Osteocyte (in vitro differentiated cells): ENCODE results near the gene PACRGL. TPM values are rescaled to one million over a fixed set of nuclear protein-coding genes. Genes with fewer than 3 reads are reported as not detected.

Experiments used
- DNase-seq: peaks from one replicate; pipeline ENCODE4 v3.0.0; 2021; ENCODE audit warnings: mixed read lengths; ENCODE audit not compliant: unreplicated experiment; ENCODE audit errors: extremely low spot score
- H3K27ac Mint-ChIP-seq: one replicate; pipeline ENCODE4 v1.8.0; 2021; ENCODE audit warnings: mild to moderate bottlenecking, mixed read lengths; ENCODE audit not compliant: unreplicated experiment
- H3K27me3 Mint-ChIP-seq: one replicate; pipeline ENCODE4 v1.8.0; 2021; ENCODE audit warnings: mixed read lengths; ENCODE audit not compliant: unreplicated experiment
- H3K36me3 Mint-ChIP-seq: one replicate; pipeline ENCODE4 v1.8.0; 2021; ENCODE audit warnings: mixed read lengths; ENCODE audit not compliant: unreplicated experiment
- H3K4me1 Mint-ChIP-seq: one replicate; pipeline ENCODE4 v1.8.0; 2021; ENCODE audit warnings: mixed read lengths; ENCODE audit not compliant: unreplicated experiment
- H3K4me3 Mint-ChIP-seq: one replicate; pipeline ENCODE4 v1.8.0; 2021; ENCODE audit warnings: mild to moderate bottlenecking, moderate library complexity, mixed read lengths; ENCODE audit not compliant: unreplicated experiment
- H3K9me3 Mint-ChIP-seq: one replicate; pipeline ENCODE4 v1.8.0; 2021; ENCODE audit warnings: mixed read lengths; ENCODE audit not compliant: unreplicated experiment
- long read RNA-seq: library from polyadenylated mRNA; unstranded; transcript quantifications from one replicate; pipeline ENCODE4 v2.0.0, GENCODE V29; 2021
- total RNA-seq: library from RNA; stranded (reverse); gene quantifications from 2 replicates; pipeline ENCODE4 v1.2.1, GENCODE V29; 2021
- TF ChIP-seq, protein P1 (sequence below): fragments of 200-600 bp; sonication (generic); IDR thresholded peaks from 2 replicates; pipeline ENCODE4 v1.5.0; 2021; ENCODE audit warnings: antibody characterized with exemption, mild to moderate bottlenecking, moderate library complexity

The PACRGL gene
- total RNA-seq, result 16.7 and 19.0 TPM in 2 replicates
- long read RNA-seq, transcript PACRGL-202 (8 exons, 2,073 nt), result major isoform, 5 of 56 reads
- long read RNA-seq, partial matches to known transcripts, result 11 of 56 reads
- long read RNA-seq, other reads (novel, unspliced or antisense), result 37 of 56 reads

DNA sequence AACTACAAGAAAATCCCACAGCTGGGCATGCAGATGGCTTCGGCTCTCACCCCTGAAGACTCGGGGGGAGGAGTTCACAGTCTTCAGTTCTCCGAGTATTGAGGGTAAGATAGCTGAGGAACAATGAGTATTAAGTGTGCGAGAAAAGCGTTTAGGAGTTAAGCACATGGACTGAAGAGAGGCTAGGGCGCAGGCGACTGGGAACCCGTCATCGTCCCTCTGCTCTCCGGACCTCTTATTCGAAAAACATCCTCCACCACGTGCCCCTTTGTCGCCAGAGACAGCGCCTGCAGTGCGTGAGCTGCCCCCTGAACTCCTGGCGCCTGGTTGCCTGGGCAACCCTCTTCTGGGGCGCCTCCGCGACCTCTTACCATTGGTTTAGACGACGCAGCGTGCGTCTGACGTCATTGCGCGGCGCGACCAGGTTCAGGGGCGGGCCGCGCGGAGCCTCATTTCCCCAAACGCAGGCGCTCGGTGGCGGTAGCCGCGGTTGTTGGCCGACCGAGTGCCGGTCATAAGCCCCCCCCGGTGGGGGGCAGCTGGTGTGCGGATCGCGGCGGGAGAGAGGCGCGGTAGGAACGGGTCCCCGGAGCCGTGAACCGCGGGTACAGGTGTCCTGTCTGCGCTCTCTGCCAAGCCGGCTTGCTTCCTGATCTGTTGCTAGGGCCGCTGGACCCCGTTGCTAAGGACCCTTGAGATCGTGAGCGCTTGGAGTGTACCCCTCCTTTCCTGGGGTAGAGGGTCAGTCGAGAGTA, at the start of gene PACRGL:
TSS of gene PACRGL (plus strand) at position 452 of the 755 bp plus-strand sequence. CDS start 4,024 bp downstream, outside the sequence.
- Mint-ChIP-seq H3K4me3 (peak within 1 kb of the TSS; percentile 93), H3K36me3 (peaks cover 8% of the 10 kb centered on the region), H3K4me1 (peaks cover 16% of the 10 kb centered on the region), H3K9me3 (no peaks in the 10 kb centered on the region), H3K27me3 (no peaks in the 10 kb centered on the region), H3K27ac (peak within 1 kb of the TSS; percentile 93)
- DNase-seq, result peak; percentile 95
- TF ChIP-seq, protein P1, sequence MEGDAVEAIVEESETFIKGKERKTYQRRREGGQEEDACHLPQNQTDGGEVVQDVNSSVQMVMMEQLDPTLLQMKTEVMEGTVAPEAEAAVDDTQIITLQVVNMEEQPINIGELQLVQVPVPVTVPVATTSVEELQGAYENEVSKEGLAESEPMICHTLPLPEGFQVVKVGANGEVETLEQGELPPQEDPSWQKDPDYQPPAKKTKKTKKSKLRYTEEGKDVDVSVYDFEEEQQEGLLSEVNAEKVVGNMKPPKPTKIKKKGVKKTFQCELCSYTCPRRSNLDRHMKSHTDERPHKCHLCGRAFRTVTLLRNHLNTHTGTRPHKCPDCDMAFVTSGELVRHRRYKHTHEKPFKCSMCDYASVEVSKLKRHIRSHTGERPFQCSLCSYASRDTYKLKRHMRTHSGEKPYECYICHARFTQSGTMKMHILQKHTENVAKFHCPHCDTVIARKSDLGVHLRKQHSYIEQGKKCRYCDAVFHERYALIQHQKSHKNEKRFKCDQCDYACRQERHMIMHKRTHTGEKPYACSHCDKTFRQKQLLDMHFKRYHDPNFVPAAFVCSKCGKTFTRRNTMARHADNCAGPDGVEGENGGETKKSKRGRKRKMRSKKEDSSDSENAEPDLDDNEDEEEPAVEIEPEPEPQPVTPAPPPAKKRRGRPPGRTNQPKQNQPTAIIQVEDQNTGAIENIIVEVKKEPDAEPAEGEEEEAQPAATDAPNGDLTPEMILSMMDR, result no peak

DNA sequence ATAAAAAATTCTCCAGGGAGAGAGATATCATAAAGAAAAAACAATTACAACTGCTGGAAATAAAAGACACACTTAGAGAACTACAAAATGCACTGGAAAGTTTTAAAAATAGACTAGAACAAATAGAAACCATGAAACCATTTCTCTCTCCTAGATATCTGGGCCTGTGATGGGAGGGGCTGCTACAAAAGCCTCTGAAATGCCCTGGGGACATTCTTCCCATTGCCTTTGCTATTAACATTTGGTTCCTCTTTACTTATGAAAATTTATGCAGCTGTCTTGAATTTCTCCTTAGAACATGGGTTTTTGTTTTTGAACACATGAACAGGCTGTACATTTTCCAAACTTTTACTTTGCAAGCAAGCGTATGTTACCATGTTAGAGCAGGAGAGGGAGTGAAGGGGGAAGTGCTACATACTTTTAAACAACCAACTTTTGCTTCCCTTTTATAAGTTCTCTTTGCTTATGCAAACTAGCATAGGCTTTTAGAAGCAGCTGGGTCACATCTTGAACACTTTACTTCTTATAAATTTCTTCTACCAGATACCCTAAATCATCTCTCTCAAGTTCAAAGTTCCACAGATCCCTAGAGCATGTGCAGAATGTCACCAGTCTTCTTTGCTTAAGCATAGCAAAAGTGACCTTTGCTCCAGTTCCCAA, 47.9 kb upstream of the PACRGL start:
- DNase-seq, result no peak
- H3K9me3 Mint-ChIP-seq, result peaks cover 24% of the 10 kb centered on the region
- no peak overlapping the region for H3K27ac Mint-ChIP-seq
- no peaks in the 10 kb centered on the region for H3K36me3 Mint-ChIP-seq
- H3K27me3 Mint-ChIP-seq, result peaks cover 47% of the 10 kb centered on the region
- TF ChIP-seq, protein P1, result no peak
- H3K4me1 Mint-ChIP-seq, result no peaks in the 10 kb centered on the region
- no peak overlapping the region for H3K4me3 Mint-ChIP-seq

DNA sequence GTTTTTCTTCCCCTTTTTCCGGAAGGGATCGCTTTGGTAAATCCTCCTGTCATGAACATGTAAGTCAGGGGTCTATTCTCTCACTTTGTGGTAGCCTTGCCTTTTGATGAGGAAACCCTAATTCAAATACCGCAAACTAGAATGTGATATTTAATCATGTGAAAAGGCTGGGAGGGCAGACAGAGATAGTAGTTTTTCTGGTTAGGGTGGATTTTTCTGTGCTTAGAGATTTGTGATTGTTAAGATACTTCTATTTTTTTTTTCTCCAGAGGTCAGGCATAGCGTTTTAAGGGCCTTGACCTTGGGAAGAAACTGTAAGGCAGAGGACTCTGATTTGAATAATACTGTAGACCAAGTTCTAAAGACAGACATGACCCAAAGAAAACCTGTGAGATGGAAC, 41.8 kb upstream of the PACRGL start:
- no peak overlapping the region for H3K27ac Mint-ChIP-seq
- no peak for DNase-seq

DNA sequence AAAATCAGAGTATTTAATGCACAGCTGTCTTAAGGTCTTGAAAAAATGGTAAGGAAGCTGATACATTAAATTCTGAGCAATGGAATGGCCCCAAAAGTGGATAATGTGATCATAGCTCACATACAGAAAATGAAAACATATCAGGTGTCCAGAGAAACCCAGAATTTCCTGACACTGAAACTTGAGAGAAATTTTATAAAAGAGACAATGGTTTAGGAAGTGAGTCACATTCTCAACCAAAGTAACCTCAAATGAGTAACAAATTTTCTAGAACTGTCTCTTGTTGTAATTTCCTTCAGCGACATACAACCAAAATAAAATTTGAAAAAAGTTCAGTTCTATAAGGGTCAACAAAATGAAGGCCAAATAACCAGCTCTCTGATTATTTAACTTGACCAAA, 37.4 kb upstream of the PACRGL start:
- Mint-ChIP-seq H3K4me3 (no peak overlapping the region), H3K36me3 (no peaks in the 10 kb centered on the region), H3K4me1 (peaks cover 9% of the 10 kb centered on the region), H3K27me3 (peaks cover 49% of the 10 kb centered on the region), H3K9me3 (no peaks in the 10 kb centered on the region), H3K27ac (no peak overlapping the region)
- TF ChIP-seq, protein P1, result no peak
- no peak for DNase-seq

More for the DNA sequence above, 41.8 kb upstream of the PACRGL start:
- Mint-ChIP-seq H3K9me3 (peaks cover 6% of the 10 kb centered on the region), H3K36me3 (no peaks in the 10 kb centered on the region), H3K27me3 (peaks cover 55% of the 10 kb centered on the region), H3K4me3 (no peak overlapping the region), H3K4me1 (peaks cover 9% of the 10 kb centered on the region)
- TF ChIP-seq, protein P1, result no peak
